SK-MEL-5 (cell line): Measurements from ENCODE around the gene DPP10. TPM values are rescaled to one million over a fixed set of nuclear protein-coding genes. Genes with fewer than 3 reads are reported as not detected.
A peak's percentile ranks its signal among the peaks of the same experiment; 100 is the strongest.

ENCODE experiments used
- DNase-seq: peaks from one replicate; pipeline ENCODE4 v3.0.0-alpha.2; 2016; ENCODE audit warnings: low read depth, low spot score
- in situ Hi-C: cut with HindIII; loops from 2 replicates; pipeline ENCODE4 v1.10.0; 2016; ENCODE audit warnings: low sequenced_read_pairs, high pct_unique_total_duplicates, low pct_unique_long_range_greater_than_20kb
- small RNA-seq, 2 experiments: library from RNA; depleted of rRNA; stranded (forward); fragments of <200 nt; gene quantifications; one replicate each; pipeline ENCODE3, GENCODE V24; 2014
- total RNA-seq: library from RNA; depleted of rRNA; stranded (reverse); fragments of >200 nt; shearing (Covaris generic); gene quantifications from 2 replicates; pipeline ENCODE4 v1.2.3, GENCODE V29; 2014

The DPP10 gene
- total RNA-seq, 1 experiment from 2014 or later: not detected

DNA sequence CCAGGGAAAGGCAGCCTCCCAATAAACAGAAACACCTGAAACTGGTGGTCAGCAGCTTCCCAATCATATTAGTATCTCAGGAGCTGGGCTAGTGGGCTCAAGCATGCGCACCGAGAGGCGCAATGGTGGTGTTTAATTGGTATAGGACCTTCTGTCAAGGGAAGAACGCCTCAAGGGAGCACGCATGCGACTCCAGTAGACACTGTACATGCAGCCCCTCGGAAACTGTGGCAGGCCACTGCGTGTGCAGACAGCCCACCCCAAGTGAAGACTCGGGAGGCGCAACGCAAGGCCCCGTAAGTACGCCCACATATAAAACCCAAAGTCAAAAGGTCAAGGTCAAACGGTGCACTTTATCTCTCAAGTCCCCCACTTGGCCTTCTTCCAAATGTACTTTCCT is 1405.8 kb downstream of the DPP10 start:
- in situ Hi-C loops: no loop called here
- DNase-seq: no peak

DNA sequence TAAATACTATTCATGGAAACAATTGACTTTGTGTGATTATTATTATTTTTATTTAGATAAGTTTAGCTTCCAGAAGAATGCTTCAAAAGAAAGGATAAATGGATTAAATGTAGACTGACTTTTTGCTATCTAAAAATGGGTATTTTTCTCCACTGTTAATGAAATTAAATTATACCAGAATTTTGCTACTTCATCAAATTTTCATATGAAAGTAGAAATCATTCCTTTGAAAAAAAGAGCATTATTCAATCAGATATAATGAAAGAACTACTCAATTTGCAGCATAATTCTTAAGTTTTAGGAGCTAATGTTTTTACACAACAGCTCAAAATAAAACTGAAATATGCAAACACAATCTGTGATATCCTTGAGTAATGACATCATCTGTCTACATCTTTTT is 1424.6 kb downstream of the DPP10 start:
- DNase-seq: no peak
- in situ Hi-C loops: no loop called here

DNA sequence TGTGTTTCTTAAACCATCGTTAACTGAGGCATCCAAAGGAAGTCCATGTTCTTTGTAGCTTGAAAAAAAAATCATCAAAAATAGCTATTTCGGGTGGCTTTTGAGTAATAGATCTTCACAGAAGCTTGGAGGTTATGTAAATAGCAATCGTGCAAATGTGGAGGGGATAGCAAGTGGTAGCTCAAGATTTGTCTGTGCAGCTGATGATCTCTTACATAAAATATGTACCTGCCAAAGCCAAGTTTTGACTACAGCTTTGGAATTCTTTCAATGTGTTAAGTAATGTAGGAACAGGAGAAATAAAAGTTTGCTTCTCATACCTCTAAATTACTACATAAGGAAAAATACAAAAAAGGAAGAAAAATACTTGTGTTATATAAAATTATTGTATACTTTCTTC is 1432.0 kb downstream of the DPP10 start:
- in situ Hi-C loops: no loop called here
- DNase-seq: no peak

DNA sequence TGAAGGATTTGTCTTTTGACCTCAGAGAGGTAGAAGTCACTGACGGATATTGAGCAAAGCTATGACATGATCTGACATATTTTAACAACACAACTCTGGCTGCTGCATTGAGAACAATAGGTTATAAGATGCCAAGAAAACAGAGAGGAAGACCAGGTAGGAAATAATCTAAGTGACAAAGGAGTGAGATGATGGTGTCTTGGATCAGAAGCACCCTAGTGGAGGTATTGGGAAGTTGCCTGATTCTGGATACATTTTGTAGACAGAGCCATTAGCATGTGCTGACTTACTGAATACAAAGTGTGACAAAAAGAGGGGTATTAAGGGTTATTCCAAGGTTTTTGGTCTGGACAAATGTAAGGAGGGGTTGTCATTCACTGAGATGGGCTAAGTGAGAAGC is 1438.1 kb downstream of the DPP10 start:
- in situ Hi-C loops: no loop called here
- peak; percentile 24 for DNase-seq

DNA sequence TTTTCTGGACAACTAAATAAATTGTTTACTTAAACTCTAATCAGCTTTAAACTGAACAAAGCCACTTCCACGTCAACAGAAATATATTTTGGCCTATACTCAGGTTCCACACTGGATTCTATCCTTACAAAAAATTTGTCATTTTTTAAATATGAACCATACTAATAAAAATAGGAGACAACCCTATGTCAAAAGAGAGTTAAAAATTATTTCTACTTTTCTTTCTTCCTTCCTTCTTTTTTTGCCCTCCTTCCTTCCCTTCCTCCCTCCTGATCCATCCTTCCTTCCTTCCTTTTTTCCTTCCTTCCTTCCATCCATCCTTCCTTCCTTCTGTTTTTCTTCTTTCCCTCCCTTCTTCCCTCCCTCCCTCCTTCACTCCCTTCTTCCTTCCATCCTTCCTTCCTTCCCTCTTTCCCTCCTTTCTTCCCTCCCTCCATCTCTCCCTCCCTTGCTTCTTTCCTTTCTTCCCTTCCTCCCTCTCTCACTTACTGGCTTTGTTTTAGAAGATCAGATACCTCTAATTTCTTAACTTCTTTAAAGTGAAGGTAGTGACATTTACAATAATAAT is 1444.9 kb downstream of the DPP10 start:
- DNase-seq: no peak
- in situ Hi-C loops: no loop called here

Small RNAs within 50 kb of the gene (small RNA-seq; reads per million reads assigned to genes)
- gene RNU2-41P: 0.06 to 2.4 reads per million in 2 experiments
